Tibial artery (tissue), 4 donors: Measurements from ENCODE around the gene TEKT5.

Experiments
- DNase-seq, 2 donors: peaks; one replicate each; pipeline ENCODE4 v3.0.0-alpha.2; 2019
- H3K27ac ChIP-seq, 2 donors: fragments of 200-600 bp; sonication (generic) in 1 of 2; 1 replicate in 1 of 2; 2 replicates in 1 of 2; pipeline ENCODE4 v1.5.1; 2018 to 2019; ENCODE audit warnings: mild to moderate bottlenecking in 1 of 2
- H3K27me3 ChIP-seq, 2 donors: fragments of 200-600 bp; sonication (generic) in 1 of 2; one replicate each; pipeline versions ENCODE4 v1.5.1 to v1.6.0; 2016 to 2019
- H3K36me3 ChIP-seq, 3 donors: fragments of 200-600 bp; sonication (generic) in 2 of 3; one replicate each; pipeline ENCODE4 v1.5.1; 2016 to 2019; ENCODE audit warnings: mild to moderate bottlenecking in 2 of 3
- H3K4me1 ChIP-seq, 4 donors: fragments of 200-600 bp; sonication (generic) in 2 of 4; 1 replicate in 3 of 4; 2 replicates in 1 of 4; pipeline ENCODE4 v1.5.1; 2016 to 2019
- H3K4me3 ChIP-seq, 2 donors: fragments of 200-600 bp; sonication (generic) in 1 of 2; 1 replicate in 1 of 2; 2 replicates in 1 of 2; pipeline ENCODE4 v1.5.1; 2018 to 2019; ENCODE audit warnings: mild to moderate bottlenecking in 2 of 2
- H3K9me3 ChIP-seq, 3 donors: fragments of 200-600 bp; sonication (generic) in 1 of 3; one replicate each; pipeline ENCODE4 v1.5.1; 2016 to 2019
- intact Hi-C: fragments of 100-400 bp; cut with DNase I; formaldehyde crosslinking; loops from one replicate; pipeline ENCODE4 v1.15.0; 2023; ENCODE audit warnings: low total_unique reads
- TF ChIP-seq, protein P1 (sequence below), 2 experiments: fragments of 200-600 bp in 1 of 2; fragments of 450-650 bp in 1 of 2; IDR thresholded peaks; one replicate each; pipeline ENCODE4 v1.5.1; 2017 to 2019; ENCODE audit warnings: antibody characterized with exemption in 2 of 2, mild to moderate bottlenecking in 1 of 2, moderate library complexity in 1 of 2

TEKT5 gene

DNA sequence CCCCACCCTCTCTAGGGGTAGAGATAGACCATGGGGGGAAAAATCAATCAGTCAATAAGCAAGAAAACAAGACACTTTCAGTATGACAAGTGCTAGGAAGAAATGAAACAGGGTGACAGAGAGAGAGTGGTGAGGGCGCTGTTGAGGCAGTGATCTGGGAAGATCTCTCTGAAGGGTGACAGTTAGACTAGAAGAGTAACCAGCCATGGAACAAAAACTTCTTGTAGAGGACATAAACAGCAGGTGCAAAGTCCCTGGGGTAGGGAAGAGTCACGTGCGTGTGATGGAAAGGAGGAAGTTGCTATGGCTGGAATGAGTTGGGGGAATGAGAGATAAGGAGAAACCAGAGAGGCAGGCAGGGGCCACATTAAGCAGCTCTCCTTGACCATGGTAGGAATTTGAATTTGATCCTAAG is 97.5 kb downstream of the TEKT5 start:
- no peaks in the 10 kb centered on the region for H3K9me3 ChIP-seq
- H3K27me3 ChIP-seq, result peaks cover 0 to 28% of the 10 kb centered on the region in 2 donors
- H3K4me3 ChIP-seq, result no peak overlapping the region
- H3K36me3 ChIP-seq, result no peaks in the 10 kb centered on the region
- intact Hi-C loops, result no loop called here
- DNase-seq, result no peak
- H3K27ac ChIP-seq, result no peak overlapping the region
- TF ChIP-seq, protein P1, sequence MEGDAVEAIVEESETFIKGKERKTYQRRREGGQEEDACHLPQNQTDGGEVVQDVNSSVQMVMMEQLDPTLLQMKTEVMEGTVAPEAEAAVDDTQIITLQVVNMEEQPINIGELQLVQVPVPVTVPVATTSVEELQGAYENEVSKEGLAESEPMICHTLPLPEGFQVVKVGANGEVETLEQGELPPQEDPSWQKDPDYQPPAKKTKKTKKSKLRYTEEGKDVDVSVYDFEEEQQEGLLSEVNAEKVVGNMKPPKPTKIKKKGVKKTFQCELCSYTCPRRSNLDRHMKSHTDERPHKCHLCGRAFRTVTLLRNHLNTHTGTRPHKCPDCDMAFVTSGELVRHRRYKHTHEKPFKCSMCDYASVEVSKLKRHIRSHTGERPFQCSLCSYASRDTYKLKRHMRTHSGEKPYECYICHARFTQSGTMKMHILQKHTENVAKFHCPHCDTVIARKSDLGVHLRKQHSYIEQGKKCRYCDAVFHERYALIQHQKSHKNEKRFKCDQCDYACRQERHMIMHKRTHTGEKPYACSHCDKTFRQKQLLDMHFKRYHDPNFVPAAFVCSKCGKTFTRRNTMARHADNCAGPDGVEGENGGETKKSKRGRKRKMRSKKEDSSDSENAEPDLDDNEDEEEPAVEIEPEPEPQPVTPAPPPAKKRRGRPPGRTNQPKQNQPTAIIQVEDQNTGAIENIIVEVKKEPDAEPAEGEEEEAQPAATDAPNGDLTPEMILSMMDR (IDR thresholded peaks at IDR 0.05), result no peak
- peaks cover 0 to 8% (median 0%) of the 10 kb centered on the region in 4 donors for H3K4me1 ChIP-seq

GRCh38 chr16:10594312-10594950 is 100.3 kb downstream of the TEKT5 start:
- H3K27ac ChIP-seq, result no peak overlapping the region
- no peak for DNase-seq
- H3K4me1 ChIP-seq, result no peaks in the 10 kb centered on the region
- H3K27me3 ChIP-seq, result peaks cover 0 to 26% of the 10 kb centered on the region in 2 donors
- TF ChIP-seq, protein P1 (IDR thresholded peaks at IDR 0.05), result no peak
- no peak overlapping the region for H3K4me3 ChIP-seq
- intact Hi-C loops, result no loop called here
- no peaks in the 10 kb centered on the region for H3K36me3 ChIP-seq
- no peaks in the 10 kb centered on the region for H3K9me3 ChIP-seq

DNA sequence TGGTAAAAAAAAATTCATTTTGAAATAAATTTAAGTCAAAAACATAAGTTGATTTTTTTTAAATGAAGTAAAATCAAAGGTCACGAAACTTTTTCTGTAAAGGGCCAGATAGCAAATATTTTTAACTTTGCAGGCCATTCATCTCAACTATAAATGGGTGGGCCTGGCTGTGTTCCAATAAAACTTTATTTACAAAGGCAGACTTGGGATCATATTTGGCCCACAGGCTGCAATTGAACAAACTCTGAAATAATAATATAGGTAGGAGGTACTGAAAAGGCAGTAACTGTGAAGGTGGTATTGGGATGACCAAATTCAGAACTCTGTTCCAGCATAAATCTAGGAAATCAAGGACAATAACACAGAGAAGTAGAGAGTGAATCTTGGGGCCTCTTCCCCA is 102.1 kb downstream of the TEKT5 start:
- H3K9me3 ChIP-seq, result no peaks in the 10 kb centered on the region
- H3K27me3 ChIP-seq, result peaks cover 0 to 22% of the 10 kb centered on the region in 2 donors
- DNase-seq, result no peak
- no peaks in the 10 kb centered on the region for H3K4me1 ChIP-seq
- no peaks in the 10 kb centered on the region for H3K36me3 ChIP-seq
- H3K27ac ChIP-seq, result no peak overlapping the region
- H3K4me3 ChIP-seq, result no peak overlapping the region
- TF ChIP-seq, protein P1 (IDR thresholded peaks at IDR 0.05), result no peak
- intact Hi-C loops, result no loop called here

GRCh38 chr16:10590342-10590741 is 104.4 kb downstream of the TEKT5 start:
- Histone ChIP-seq H3K9me3 (no peaks in the 10 kb centered on the region), H3K27ac (no peak overlapping the region), H3K4me3 (no peak overlapping the region), H3K36me3 (no peaks in the 10 kb centered on the region), H3K4me1 (no peaks in the 10 kb centered on the region), H3K27me3 (peaks cover 0 to 13% of the 10 kb centered on the region in 2 donors)
- no peak for DNase-seq
- intact Hi-C loops, result no loop called here
- TF ChIP-seq, protein P1 (IDR thresholded peaks at IDR 0.05), result no peak

- Histone ChIP-seq H3K27me3 (peaks cover 0 to 10% of the 10 kb centered on the region in 2 donors), H3K36me3 (no peaks in the 10 kb centered on the region), H3K9me3 (no peaks in the 10 kb centered on the region), H3K4me3 (no peak overlapping the region), H3K4me1 (no peaks in the 10 kb centered on the region), H3K27ac (no peak overlapping the region)
- no peak for DNase-seq
- intact Hi-C loops, result no loop called here
- TF ChIP-seq, protein P1 (IDR thresholded peaks at IDR 0.05), result no peak
Observed at GRCh38 chr16:10589109-10589508, 105.6 kb downstream of the TEKT5 start.
